H1 (cell line): ENCODE measurements around the gene SEC61A1. TPM values are rescaled to one million over a fixed set of nuclear protein-coding genes. Genes with fewer than 3 reads are reported as not detected.

Experiments used
- CTCF ChIA-PET: fragments of 300-600 bp; sonication (Branson Sonifier 250); formaldehyde crosslinking; loops from one replicate; lab custom pipeline; 2021; ENCODE audit not compliant: partially characterized antibody; lab: Charles Lee
- POLR2A ChIA-PET: fragments of 300-600 bp; sonication (Branson Sonifier 250); formaldehyde crosslinking; loops from one replicate; lab custom pipeline; 2021; ENCODE audit warnings: inconsistent platforms; ENCODE audit not compliant: partially characterized antibody; lab: Charles Lee
- DNase-seq, 2 experiments: peaks; one replicate each; pipeline versions ENCODE4 v3.0.0 to v3.0.0-alpha.2; 2010 to 2022; ENCODE audit warnings: low spot score in 2 of 2, low read depth in 1 of 2, mixed read lengths in 1 of 2
- FAIRE-seq: peaks from 2 replicates; lab custom pipeline; 2011; peaks lifted over from hg19 to GRCh38; lab: Jason Lieb, UNC
- H2AFZ ChIP-seq: 2 replicates; pipeline ENCODE4 v1.8.1; 2012; ENCODE audit warnings: low read length, inconsistent platforms
- H2AK5ac ChIP-seq: 2 replicates; pipeline ENCODE4 v1.6.1; 2013; ENCODE audit warnings: low read depth, low read length
- H2BK120ac ChIP-seq: replicated peaks from 2 replicates; pipeline ENCODE3; 2013; ENCODE audit warnings: low read depth, low read length, inconsistent platforms
- H2BK12ac ChIP-seq: 2 replicates; pipeline ENCODE4 v1.6.1; 2013; ENCODE audit warnings: low read depth, low read length
- H2BK15ac ChIP-seq: 2 replicates; pipeline ENCODE4 v1.6.1; 2013; ENCODE audit warnings: low read length
- H2BK20ac ChIP-seq: 2 replicates; pipeline ENCODE4 v1.6.1; 2013; ENCODE audit warnings: low read length
- H2BK5ac ChIP-seq: 2 replicates; pipeline ENCODE4 v1.6.1; 2013; ENCODE audit warnings: low read depth, low read length
- H3K14ac ChIP-seq: 2 replicates; pipeline ENCODE4 v1.6.1; 2013; ENCODE audit warnings: inconsistent platforms; ENCODE audit not compliant: insufficient read length
- H3K18ac ChIP-seq: 2 replicates; pipeline ENCODE4 v1.6.1; 2013; ENCODE audit warnings: low read length; ENCODE audit errors: extremely low read depth
- H3K23ac ChIP-seq: 2 replicates; pipeline ENCODE4 v1.6.1; 2013; ENCODE audit warnings: inconsistent platforms; ENCODE audit not compliant: insufficient read length
- H3K23me2 ChIP-seq: 2 replicates; pipeline ENCODE4 v1.6.1; 2013; ENCODE audit warnings: low read depth, low read length
- H3K27ac ChIP-seq: 2 replicates; pipeline ENCODE4 v1.6.1; 2011; ENCODE audit warnings: low read depth, low read length, inconsistent platforms
- H3K27me3 ChIP-seq, 4 experiments: replicated peaks in 1 of 4; 1 replicate in 1 of 4; 2 replicates in 3 of 4; pipeline versions ENCODE4 v1.6.1 to v1.8.1; 2011 to 2013; ENCODE audit warnings: low read length in 3 of 4, mild to moderate bottlenecking in 3 of 4, inconsistent platforms in 2 of 4, mixed read lengths in 2 of 4, moderate library complexity in 1 of 4; ENCODE audit not compliant: control insufficient read depth in 3 of 4, insufficient read depth in 3 of 4; ENCODE audit errors: extremely low read depth in 1 of 4
- H3K36me3 ChIP-seq, 4 experiments: 2 replicates each; pipeline versions ENCODE4 v1.6.1 to v1.8.1; 2011 to 2013; ENCODE audit warnings: mild to moderate bottlenecking in 4 of 4, low read length in 3 of 4, moderate library complexity in 2 of 4, control low read depth in 1 of 4, inconsistent platforms in 1 of 4; ENCODE audit not compliant: insufficient read depth in 4 of 4, control insufficient read depth in 2 of 4
- H3K4ac ChIP-seq: replicated peaks from 2 replicates; pipeline ENCODE3; 2013; ENCODE audit warnings: low read length, low read depth, mixed read lengths, inconsistent platforms; ENCODE audit not compliant: insufficient read length
- H3K4me1 ChIP-seq, 4 experiments: replicated peaks in 1 of 4; 1 replicate in 1 of 4; 2 replicates in 3 of 4; pipeline versions ENCODE4 v1.6.1 to v1.8.1; 2011 to 2013; ENCODE audit warnings: low read length in 3 of 4, inconsistent platforms in 2 of 4, mixed read lengths in 1 of 4; ENCODE audit not compliant: insufficient read depth in 4 of 4, control insufficient read depth in 3 of 4
- H3K4me2 ChIP-seq, 2 experiments: 2 replicates each; pipeline versions ENCODE4 v1.6.1 to v1.8.1; 2011 to 2013; ENCODE audit warnings: low read depth in 2 of 2, low read length in 2 of 2, control low read depth in 1 of 2, inconsistent platforms in 1 of 2, mild to moderate bottlenecking in 1 of 2; ENCODE audit not compliant: insufficient read depth in 1 of 2
- H3K4me3 ChIP-seq, 4 experiments: fragments of 200-600, 300-600 bp in 1 of 4; sonication (generic), shearing (Covaris generic), sonication (Bioruptor Twin) in 1 of 4; 2 replicates each; pipeline versions ENCODE4 v1.5.1 to v1.8.1; 2011 to 2016; ENCODE audit warnings: low read length in 4 of 4, low read depth in 3 of 4, control low read depth in 2 of 4, inconsistent platforms in 2 of 4, mild to moderate bottlenecking in 2 of 4, mixed read lengths in 1 of 4, moderate library complexity in 1 of 4; ENCODE audit not compliant: insufficient read depth in 2 of 4; ENCODE audit errors: extremely low read depth in 1 of 4
- H3K56ac ChIP-seq: replicated peaks from 2 replicates; pipeline ENCODE3; 2013; ENCODE audit warnings: low read depth, mild to moderate bottlenecking, mixed read lengths, low read length, inconsistent platforms; ENCODE audit not compliant: insufficient read length
- H3K79me1 ChIP-seq: 2 replicates; pipeline ENCODE4 v1.6.1; 2013; ENCODE audit warnings: low read depth, low read length, control low read depth
- H3K79me2 ChIP-seq, 2 experiments: 2 replicates each; pipeline versions ENCODE4 v1.6.1 to v1.8.1; 2012 to 2013; ENCODE audit warnings: low read length in 2 of 2, mild to moderate bottlenecking in 2 of 2, inconsistent platforms in 1 of 2; ENCODE audit not compliant: insufficient read depth in 2 of 2, control insufficient read depth in 1 of 2
- H3K9ac ChIP-seq, 4 experiments: replicated peaks in 1 of 4; 1 replicate in 1 of 4; 2 replicates in 3 of 4; pipeline versions ENCODE4 v1.6.1 to v1.8.1; 2011 to 2013; ENCODE audit warnings: low read depth in 3 of 4, low read length in 3 of 4, control low read depth in 2 of 4, mild to moderate bottlenecking in 2 of 4, moderate library complexity in 2 of 4, inconsistent platforms in 1 of 4; ENCODE audit errors: extremely low read depth in 1 of 4
- H3K9me3 ChIP-seq, 2 experiments: 2 replicates each; pipeline versions ENCODE4 v1.6.1 to v1.8.1; 2012 to 2013; ENCODE audit warnings: mild to moderate bottlenecking in 2 of 2, moderate library complexity in 2 of 2, control low read depth in 1 of 2, inconsistent platforms in 1 of 2, low read depth in 1 of 2, low read length in 1 of 2, mixed read lengths in 1 of 2; ENCODE audit not compliant: insufficient read depth in 2 of 2
- H4K20me1 ChIP-seq, 2 experiments: replicated peaks in 1 of 2; 2 replicates each; pipeline versions ENCODE3 to v1.8.1; 2011 to 2013; ENCODE audit warnings: inconsistent platforms in 2 of 2, low read length in 2 of 2, mild to moderate bottlenecking in 1 of 2; ENCODE audit not compliant: insufficient read depth in 2 of 2, control insufficient read depth in 1 of 2
- H4K5ac ChIP-seq: 2 replicates; pipeline ENCODE4 v1.6.1; 2013; ENCODE audit warnings: low read length, low read depth, mixed read lengths, inconsistent platforms; ENCODE audit not compliant: insufficient read length
- H4K8ac ChIP-seq: 2 replicates; pipeline ENCODE4 v1.8.0; 2013; ENCODE audit warnings: mild to moderate bottlenecking, moderate library complexity, low read length, inconsistent platforms; ENCODE audit not compliant: insufficient read depth; ENCODE audit errors: extremely low read depth
- H4K91ac ChIP-seq: replicated peaks from 2 replicates; pipeline ENCODE3; 2013; ENCODE audit warnings: low read length, mixed read lengths, inconsistent platforms; ENCODE audit not compliant: insufficient read length
- CTCF ChIP-seq, 3 experiments: IDR thresholded peaks; 1 replicate in 2 of 3; 2 replicates in 1 of 3; pipeline versions ENCODE4 v1.5.1 to v1.6.1; 2011; ENCODE audit warnings: low read length in 3 of 3, mild to moderate bottlenecking in 3 of 3, inconsistent platforms in 2 of 3, low read depth in 1 of 3, moderate library complexity in 1 of 3; ENCODE audit not compliant: insufficient read depth in 1 of 3; ENCODE audit errors: control extremely low read depth in 1 of 3
- KDM4A ChIP-seq: IDR thresholded peaks from one replicate; pipeline ENCODE4 v1.7.1; 2012; ENCODE audit warnings: low read depth, mild to moderate bottlenecking, moderate library complexity, low read length, inconsistent platforms; ENCODE audit not compliant: severe bottlenecking
- RAD21 ChIP-seq, 2 experiments: IDR thresholded peaks in 1 of 2; conservative IDR thresholded peaks in 1 of 2; 2 replicates each; pipeline ENCODE4 v1.6.1; 2011; ENCODE audit warnings: low read depth in 2 of 2, low read length in 2 of 2, improper control_type of control experiment in 1 of 2, inconsistent platforms in 1 of 2, mild to moderate bottlenecking in 1 of 2, moderate library complexity in 1 of 2
- WGBS, 2 experiments: shearing (Covaris generic) in 1 of 2; methylation state at CpG; one replicate each; pipeline versions ENCODE4 v1.1.6 to v1.1.7; 2013 to 2015; ENCODE audit warnings: low lambda C conversion rate in 2 of 2, mixed read lengths in 2 of 2, inconsistent platforms in 1 of 2, low coverage in 1 of 2, missing lambda C conversion rate in 1 of 2; ENCODE audit not compliant: insufficient replicate concordance in 2 of 2, insufficient coverage in 1 of 2, insufficient read length in 1 of 2; ENCODE audit errors: extremely low coverage in 1 of 2, missing lambda C conversion rate in 1 of 2; 5-methylcytosine and 5-hydroxymethylcytosine counted together
- polyA plus RNA-seq, 7 experiments: library from polyadenylated mRNA; depleted of rRNA in 3 of 7; stranded (reverse) in 5 of 7; unstranded in 2 of 7; fragments of >200 nt in 5 of 7; fragments of 200-250 nt in 2 of 7; gene quantifications; 1 replicate in 5 of 7; 2 replicates in 1 of 7; 4 replicates in 1 of 7; pipeline versions ENCODE4 v1.2.1 to v1.2.3, GENCODE V29; 2011 to 2013; ENCODE audit warnings: missing spikeins in 2 of 7, mixed read lengths in 2 of 7
- total RNA-seq: library from RNA; stranded (reverse); fragmentation: NEBNext Ultra II Directional; extraction: Animal tissue kit (Norgen Biotek cat#: 25700); gene quantifications from 2 replicates; pipeline ENCODE4 v1.2.1, GENCODE V29; 2021

Gene SEC61A1
- total and polyA plus RNA-seq, 2 of the 8 experiments (the other 6 are each of a cell fraction or from before 2014, with no cell fraction given), result 133 to 165 TPM

DNA sequence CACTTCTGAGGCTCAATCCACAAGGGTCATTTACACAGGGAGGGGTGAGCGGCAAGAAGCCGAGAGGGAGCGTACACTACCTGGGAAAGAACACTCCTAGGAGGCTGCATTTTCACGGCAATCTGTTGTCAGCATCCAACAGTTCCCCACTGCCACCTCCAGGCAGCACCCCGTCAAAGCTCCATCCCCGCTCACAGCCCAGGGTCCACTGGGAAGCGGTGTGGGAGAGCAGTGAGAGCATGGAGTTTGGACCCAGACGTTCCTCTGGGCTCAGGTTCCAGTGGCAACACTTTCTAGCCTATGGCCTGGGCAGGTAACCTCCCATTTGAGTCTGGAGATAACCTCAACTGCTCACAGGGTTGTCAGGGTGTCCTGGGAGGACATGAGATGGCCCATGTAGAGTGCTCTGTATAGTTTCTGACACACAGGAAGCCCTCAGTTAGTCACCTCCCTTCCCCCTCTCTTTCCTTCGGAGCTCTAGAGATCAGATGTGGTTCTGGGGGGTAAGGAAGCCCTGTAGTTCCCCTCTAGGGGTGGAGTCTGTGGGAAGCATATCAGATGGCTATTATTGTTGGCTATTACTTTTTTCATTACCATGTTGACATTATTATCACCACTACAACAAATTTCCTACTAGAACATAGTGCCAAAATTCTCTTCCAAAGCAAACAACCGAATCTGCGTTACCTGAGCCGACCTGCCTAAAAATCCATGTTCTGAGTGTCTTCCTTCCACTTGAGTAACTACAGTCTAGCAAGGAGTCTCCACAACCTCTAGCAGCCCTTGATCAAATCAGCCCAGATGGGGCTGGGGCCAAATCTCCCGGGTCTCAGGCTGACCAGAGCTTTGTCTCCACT is 42.3 kb downstream of the SEC61A1 start:
- H3K36me3 ChIP-seq, result peaks cover 8 to 54% (median 32%) of the 10 kb centered on the region in 4 experiments; a peak in 7 of 8 replicates
- peaks cover 9 to 30% (median 19%) of the 10 kb centered on the region in 4 experiments for H3K4me1 ChIP-seq
- POLR2A ChIA-PET, result interaction anchor here (1.1 to 1.6 kb wide), 6 partner anchors 16 to 31 kb away, joined by 3 to 6 read pairs (median 4); partner anchors contain the start of gene RUVBL1
- peaks cover 0 to 42% of the 10 kb centered on the region in 2 experiments; a peak in 2 of 4 replicates for H3K79me2 ChIP-seq
- H2BK120ac ChIP-seq, result no peak overlapping the region
- H3K4me3 ChIP-seq, result no peak overlapping the region
- H3K14ac ChIP-seq, result no peak overlapping the region
- no peaks in the 10 kb centered on the region for H3K9me3 ChIP-seq
- no peak overlapping the region for H2BK20ac ChIP-seq
- H2AK5ac ChIP-seq, result no peak overlapping the region
- H4K5ac ChIP-seq, result no peak overlapping the region
- no peak overlapping the region for H2BK15ac ChIP-seq
- H3K56ac ChIP-seq, result no peak overlapping the region
- WGBS, 2 experiments, result 85% methylated on average over 13 of the region's 13 CpGs; no CpG with 5 or more reads in 1 of the 2 experiments
- FAIRE-seq (no peak), DNase-seq (no peak)
- H3K27ac ChIP-seq, result 0 out of 2 replicates have a peak overlapping the region, but pooled peaks have one; percentile 15
- peaks cover 7% of the 10 kb centered on the region for H3K79me1 ChIP-seq
- no peak overlapping the region for H2AFZ ChIP-seq
- no peak overlapping the region for H3K18ac ChIP-seq
- no peaks in the 10 kb centered on the region for H3K27me3 ChIP-seq
- no peak overlapping the region for H3K4me2 ChIP-seq
- no peak overlapping the region for H3K9ac ChIP-seq
- H2BK12ac ChIP-seq, result no peak overlapping the region
- CTCF ChIA-PET, result interaction anchor here (0.8 to 3.3 kb wide), 32 partner anchors 7 to 514 kb away, joined by 3 to 27 read pairs (median 4); partner anchors contain the start of gene RUVBL1
- H2BK5ac ChIP-seq, result 0 out of 2 replicates have a peak overlapping the region, but pooled peaks have one; percentile 10
- no peak for TF ChIP-seq KDM4A
- TF ChIP-seq RAD21 (IDR thresholded peaks at IDR 0.05 in 1 of 2, conservative IDR thresholded peaks at IDR 0.05 in 1 of 2; ENCODE audit: low read depth in 2 of 2, low read length in 2 of 2), result 0 out of 4 replicates have a peak, but pooled peaks have one; percentile 4 to 11
- TF ChIP-seq CTCF (IDR thresholded peaks at IDR 0.05; ENCODE audit: control extremely low read depth in 1 of 3, insufficient read depth in 1 of 3, low read depth in 1 of 3, low read length in 3 of 3), result peak; percentile 2 to 16 (median 13); a peak in 3 of 4 replicates
- no peaks in the 10 kb centered on the region for H3K23me2 ChIP-seq
- peaks cover 2 to 5% of the 10 kb centered on the region in 2 experiments for H4K20me1 ChIP-seq
- no peak overlapping the region for H3K4ac ChIP-seq
- H4K91ac ChIP-seq, result no peak overlapping the region
- no peak overlapping the region for H4K8ac ChIP-seq
- H3K23ac ChIP-seq, result no peak overlapping the region
